H1 (cell line): ENCODE measurements around the gene TMEM17. TPM values are rescaled to one million over a fixed set of nuclear protein-coding genes. Genes with fewer than 3 reads are reported as not detected.
A peak's percentile ranks its signal among the peaks of the same experiment; 100 is the strongest.

Source experiments
- CTCF ChIA-PET: fragments of 300-600 bp; sonication (Branson Sonifier 250); formaldehyde crosslinking; loops from one replicate; lab custom pipeline; 2021; ENCODE audit not compliant: partially characterized antibody; lab: Charles Lee
- POLR2A ChIA-PET: fragments of 300-600 bp; sonication (Branson Sonifier 250); formaldehyde crosslinking; loops from one replicate; lab custom pipeline; 2021; ENCODE audit warnings: inconsistent platforms; ENCODE audit not compliant: partially characterized antibody; lab: Charles Lee
- DNase-seq, 2 experiments: peaks; one replicate each; pipeline versions ENCODE4 v3.0.0 to v3.0.0-alpha.2; 2010 to 2022; ENCODE audit warnings: low spot score in 2 of 2, low read depth in 1 of 2, mixed read lengths in 1 of 2
- FAIRE-seq: peaks from 2 replicates; lab custom pipeline; 2011; peaks lifted over from hg19 to GRCh38; lab: Jason Lieb, UNC
- H2AFZ ChIP-seq: 2 replicates; pipeline ENCODE4 v1.8.1; 2012; ENCODE audit warnings: low read length, inconsistent platforms
- H2AK5ac ChIP-seq: 2 replicates; pipeline ENCODE4 v1.6.1; 2013; ENCODE audit warnings: low read depth, low read length
- H2BK120ac ChIP-seq: replicated peaks from 2 replicates; pipeline ENCODE3; 2013; ENCODE audit warnings: low read depth, low read length, inconsistent platforms
- H2BK12ac ChIP-seq: 2 replicates; pipeline ENCODE4 v1.6.1; 2013; ENCODE audit warnings: low read depth, low read length
- H2BK15ac ChIP-seq: 2 replicates; pipeline ENCODE4 v1.6.1; 2013; ENCODE audit warnings: low read length
- H2BK20ac ChIP-seq: 2 replicates; pipeline ENCODE4 v1.6.1; 2013; ENCODE audit warnings: low read length
- H2BK5ac ChIP-seq: 2 replicates; pipeline ENCODE4 v1.6.1; 2013; ENCODE audit warnings: low read depth, low read length
- H3K14ac ChIP-seq: 2 replicates; pipeline ENCODE4 v1.6.1; 2013; ENCODE audit warnings: inconsistent platforms; ENCODE audit not compliant: insufficient read length
- H3K18ac ChIP-seq: 2 replicates; pipeline ENCODE4 v1.6.1; 2013; ENCODE audit warnings: low read length; ENCODE audit errors: extremely low read depth
- H3K23ac ChIP-seq: 2 replicates; pipeline ENCODE4 v1.6.1; 2013; ENCODE audit warnings: inconsistent platforms; ENCODE audit not compliant: insufficient read length
- H3K23me2 ChIP-seq: 2 replicates; pipeline ENCODE4 v1.6.1; 2013; ENCODE audit warnings: low read depth, low read length
- H3K27ac ChIP-seq: 2 replicates; pipeline ENCODE4 v1.6.1; 2011; ENCODE audit warnings: low read depth, low read length, inconsistent platforms
- H3K27me3 ChIP-seq, 4 experiments: replicated peaks in 1 of 4; 1 replicate in 1 of 4; 2 replicates in 3 of 4; pipeline versions ENCODE4 v1.6.1 to v1.8.1; 2011 to 2013; ENCODE audit warnings: low read length in 3 of 4, mild to moderate bottlenecking in 3 of 4, inconsistent platforms in 2 of 4, mixed read lengths in 2 of 4, moderate library complexity in 1 of 4; ENCODE audit not compliant: control insufficient read depth in 3 of 4, insufficient read depth in 3 of 4; ENCODE audit errors: extremely low read depth in 1 of 4
- H3K36me3 ChIP-seq, 4 experiments: 2 replicates each; pipeline versions ENCODE4 v1.6.1 to v1.8.1; 2011 to 2013; ENCODE audit warnings: mild to moderate bottlenecking in 4 of 4, low read length in 3 of 4, moderate library complexity in 2 of 4, control low read depth in 1 of 4, inconsistent platforms in 1 of 4; ENCODE audit not compliant: insufficient read depth in 4 of 4, control insufficient read depth in 2 of 4
- H3K4ac ChIP-seq: replicated peaks from 2 replicates; pipeline ENCODE3; 2013; ENCODE audit warnings: low read length, low read depth, mixed read lengths, inconsistent platforms; ENCODE audit not compliant: insufficient read length
- H3K4me1 ChIP-seq, 4 experiments: replicated peaks in 1 of 4; 1 replicate in 1 of 4; 2 replicates in 3 of 4; pipeline versions ENCODE4 v1.6.1 to v1.8.1; 2011 to 2013; ENCODE audit warnings: low read length in 3 of 4, inconsistent platforms in 2 of 4, mixed read lengths in 1 of 4; ENCODE audit not compliant: insufficient read depth in 4 of 4, control insufficient read depth in 3 of 4
- H3K4me2 ChIP-seq, 2 experiments: 2 replicates each; pipeline versions ENCODE4 v1.6.1 to v1.8.1; 2011 to 2013; ENCODE audit warnings: low read depth in 2 of 2, low read length in 2 of 2, control low read depth in 1 of 2, inconsistent platforms in 1 of 2, mild to moderate bottlenecking in 1 of 2; ENCODE audit not compliant: insufficient read depth in 1 of 2
- H3K4me3 ChIP-seq, 4 experiments: fragments of 200-600, 300-600 bp in 1 of 4; sonication (generic), shearing (Covaris generic), sonication (Bioruptor Twin) in 1 of 4; 2 replicates each; pipeline versions ENCODE4 v1.5.1 to v1.8.1; 2011 to 2016; ENCODE audit warnings: low read length in 4 of 4, low read depth in 3 of 4, control low read depth in 2 of 4, inconsistent platforms in 2 of 4, mild to moderate bottlenecking in 2 of 4, mixed read lengths in 1 of 4, moderate library complexity in 1 of 4; ENCODE audit not compliant: insufficient read depth in 2 of 4; ENCODE audit errors: extremely low read depth in 1 of 4
- H3K56ac ChIP-seq: replicated peaks from 2 replicates; pipeline ENCODE3; 2013; ENCODE audit warnings: low read depth, mild to moderate bottlenecking, mixed read lengths, low read length, inconsistent platforms; ENCODE audit not compliant: insufficient read length
- H3K79me1 ChIP-seq: 2 replicates; pipeline ENCODE4 v1.6.1; 2013; ENCODE audit warnings: low read depth, low read length, control low read depth
- H3K79me2 ChIP-seq, 2 experiments: 2 replicates each; pipeline versions ENCODE4 v1.6.1 to v1.8.1; 2012 to 2013; ENCODE audit warnings: low read length in 2 of 2, mild to moderate bottlenecking in 2 of 2, inconsistent platforms in 1 of 2; ENCODE audit not compliant: insufficient read depth in 2 of 2, control insufficient read depth in 1 of 2
- H3K9ac ChIP-seq, 4 experiments: replicated peaks in 1 of 4; 1 replicate in 1 of 4; 2 replicates in 3 of 4; pipeline versions ENCODE4 v1.6.1 to v1.8.1; 2011 to 2013; ENCODE audit warnings: low read depth in 3 of 4, low read length in 3 of 4, control low read depth in 2 of 4, mild to moderate bottlenecking in 2 of 4, moderate library complexity in 2 of 4, inconsistent platforms in 1 of 4; ENCODE audit errors: extremely low read depth in 1 of 4
- H3K9me3 ChIP-seq, 2 experiments: 2 replicates each; pipeline versions ENCODE4 v1.6.1 to v1.8.1; 2012 to 2013; ENCODE audit warnings: mild to moderate bottlenecking in 2 of 2, moderate library complexity in 2 of 2, control low read depth in 1 of 2, inconsistent platforms in 1 of 2, low read depth in 1 of 2, low read length in 1 of 2, mixed read lengths in 1 of 2; ENCODE audit not compliant: insufficient read depth in 2 of 2
- H4K20me1 ChIP-seq, 2 experiments: replicated peaks in 1 of 2; 2 replicates each; pipeline versions ENCODE3 to v1.8.1; 2011 to 2013; ENCODE audit warnings: inconsistent platforms in 2 of 2, low read length in 2 of 2, mild to moderate bottlenecking in 1 of 2; ENCODE audit not compliant: insufficient read depth in 2 of 2, control insufficient read depth in 1 of 2
- H4K5ac ChIP-seq: 2 replicates; pipeline ENCODE4 v1.6.1; 2013; ENCODE audit warnings: low read length, low read depth, mixed read lengths, inconsistent platforms; ENCODE audit not compliant: insufficient read length
- H4K8ac ChIP-seq: 2 replicates; pipeline ENCODE4 v1.8.0; 2013; ENCODE audit warnings: mild to moderate bottlenecking, moderate library complexity, low read length, inconsistent platforms; ENCODE audit not compliant: insufficient read depth; ENCODE audit errors: extremely low read depth
- H4K91ac ChIP-seq: replicated peaks from 2 replicates; pipeline ENCODE3; 2013; ENCODE audit warnings: low read length, mixed read lengths, inconsistent platforms; ENCODE audit not compliant: insufficient read length
- BCL11A ChIP-seq, 2 experiments: IDR thresholded peaks; one replicate each; pipeline ENCODE4 v1.6.1; 2011; ENCODE audit warnings: low read depth in 2 of 2, low read length in 2 of 2, mild to moderate bottlenecking in 2 of 2
- CBX5 ChIP-seq: fragments of 300-800, 300-1000 bp; sonication (generic); IDR thresholded peaks from 2 replicates; pipeline ENCODE4 v1.7.1; 2016; ENCODE audit warnings: antibody characterized with exemption, low read length, low read depth
- CTCF ChIP-seq, 3 experiments: IDR thresholded peaks; 1 replicate in 2 of 3; 2 replicates in 1 of 3; pipeline versions ENCODE4 v1.5.1 to v1.6.1; 2011; ENCODE audit warnings: low read length in 3 of 3, mild to moderate bottlenecking in 3 of 3, inconsistent platforms in 2 of 3, low read depth in 1 of 3, moderate library complexity in 1 of 3; ENCODE audit not compliant: insufficient read depth in 1 of 3; ENCODE audit errors: control extremely low read depth in 1 of 3
- FOSL1 ChIP-seq: IDR thresholded peaks from 2 replicates; pipeline ENCODE4 v1.6.1; 2011; ENCODE audit warnings: mild to moderate bottlenecking, low read depth, low read length, moderate library complexity; ENCODE audit not compliant: insufficient read depth
- RNF2 ChIP-seq: fragments of 200-900, 300-1000 bp; sonication (generic); IDR thresholded peaks from 2 replicates; pipeline ENCODE4 v1.7.1; 2016; ENCODE audit warnings: borderline replicate concordance, low read depth, mild to moderate bottlenecking, antibody characterized with exemption, low read length; ENCODE audit not compliant: poor library complexity, severe bottlenecking; ENCODE audit errors: missing control alignments
- SAP30 ChIP-seq: fragments of 300-600 bp; sonication (generic); IDR thresholded peaks from 2 replicates; pipeline ENCODE4 v1.7.1; 2012; ENCODE audit warnings: low read length, moderate library complexity, mild to moderate bottlenecking, inconsistent platforms; ENCODE audit not compliant: insufficient read depth, insufficient replicate concordance
- TEAD4 ChIP-seq: IDR thresholded peaks from 2 replicates; pipeline ENCODE4 v1.6.1; 2012; ENCODE audit warnings: low read depth, low read length, inconsistent platforms, mixed read lengths
- WGBS, 2 experiments: shearing (Covaris generic) in 1 of 2; methylation state at CpG; one replicate each; pipeline versions ENCODE4 v1.1.6 to v1.1.7; 2013 to 2015; ENCODE audit warnings: low lambda C conversion rate in 2 of 2, mixed read lengths in 2 of 2, inconsistent platforms in 1 of 2, low coverage in 1 of 2, missing lambda C conversion rate in 1 of 2; ENCODE audit not compliant: insufficient replicate concordance in 2 of 2, insufficient coverage in 1 of 2, insufficient read length in 1 of 2; ENCODE audit errors: extremely low coverage in 1 of 2, missing lambda C conversion rate in 1 of 2; 5-methylcytosine and 5-hydroxymethylcytosine counted together
- polyA plus RNA-seq, 7 experiments: library from polyadenylated mRNA; depleted of rRNA in 3 of 7; stranded (reverse) in 5 of 7; unstranded in 2 of 7; fragments of >200 nt in 5 of 7; fragments of 200-250 nt in 2 of 7; gene quantifications; 1 replicate in 5 of 7; 2 replicates in 1 of 7; 4 replicates in 1 of 7; pipeline versions ENCODE4 v1.2.1 to v1.2.3, GENCODE V29; 2011 to 2013; ENCODE audit warnings: missing spikeins in 2 of 7, mixed read lengths in 2 of 7
- total RNA-seq: library from RNA; stranded (reverse); fragmentation: NEBNext Ultra II Directional; extraction: Animal tissue kit (Norgen Biotek cat#: 25700); gene quantifications from 2 replicates; pipeline ENCODE4 v1.2.1, GENCODE V29; 2021

The TMEM17 gene
- total and polyA plus RNA-seq, 2 of the 8 experiments (the other 6 are each of a cell fraction or from before 2014, with no cell fraction given): 0.69 to 1.2 TPM

GRCh38 chr2:62456721-62457539 lies 49.1 kb downstream of the TMEM17 start:
- WGBS, 2 experiments: 11% methylated on average over 52 of the region's 52 CpGs; no CpG with 5 or more reads in 1 of the 2 experiments
- H3K23ac ChIP-seq: no peak overlapping the region
- H3K79me2 ChIP-seq: no peaks in the 10 kb centered on the region
- no peaks in the 10 kb centered on the region for H3K36me3 ChIP-seq
- H3K9ac ChIP-seq: peak overlapping the region in 3 of 4 experiments; percentile 51 to 64 (median 62); a peak in 5 of 7 replicates
- peaks cover 5 to 9% (median 7%) of the 10 kb centered on the region in 4 experiments for H3K4me1 ChIP-seq
- no peak for FAIRE-seq
- H3K56ac ChIP-seq: peak overlapping the region; percentile 5
- H2BK120ac ChIP-seq: no peak overlapping the region
- POLR2A ChIA-PET: interaction anchor here (0.6 to 1.4 kb wide), 8 partner anchors 9 to 597 kb away, joined by 3 to 4 read pairs (median 3); no protein-coding TSS in a partner anchor
- peak overlapping the region; percentile 64 for H4K5ac ChIP-seq
- no peak overlapping the region for H2AK5ac ChIP-seq
- peak overlapping the region; percentile 22 to 61 (median 46) for H3K4me3 ChIP-seq
- DNase-seq: peak; percentile 44 to 99
- H4K8ac ChIP-seq: peak overlapping the region; percentile 96; the same call in 1 of the 2 replicates
- H2BK15ac ChIP-seq: peak overlapping the region; percentile 68; the same call in 1 of the 2 replicates
- H3K79me1 ChIP-seq: no peaks in the 10 kb centered on the region
- no peak overlapping the region; the same call in 1 of the 2 replicates for H2BK5ac ChIP-seq
- H4K20me1 ChIP-seq: no peaks in the 10 kb centered on the region
- H3K9me3 ChIP-seq: no peaks in the 10 kb centered on the region
- peak overlapping the region; percentile 77; the same call in 1 of the 2 replicates for H2BK20ac ChIP-seq
- CTCF ChIA-PET: interaction anchor here (0.5 to 5.1 kb wide), 80 partner anchors 9 to 1030 kb away, joined by 3 to 134 read pairs (median 4); partner anchors contain the start of genes EHBP1 and TMEM17
- peak overlapping the region; percentile 77 for H2AFZ ChIP-seq
- peak overlapping the region; percentile 98 for H3K18ac ChIP-seq
- peaks cover 4% of the 10 kb centered on the region; the same call in 1 of the 2 replicates for H3K23me2 ChIP-seq
- peak overlapping the region; percentile 61 for H3K4ac ChIP-seq
- H4K91ac ChIP-seq: peak overlapping the region; percentile 94
- H3K27ac ChIP-seq: no peak overlapping the region
- peak overlapping the region; percentile 28 to 76 for H3K4me2 ChIP-seq
- peak overlapping the region; percentile 91 for H2BK12ac ChIP-seq
- H3K27me3 ChIP-seq: peaks cover 0 to 6% (median 0%) of the 10 kb centered on the region in 4 experiments; a peak in 3 of 7 replicates
- H3K14ac ChIP-seq: no peak overlapping the region
- TF ChIP-seq CBX5: no peak
- peak; percentile 80 to 91 (median 90) for TF ChIP-seq CTCF (IDR thresholded peaks at IDR 0.05; ENCODE audit: control extremely low read depth in 1 of 3, insufficient read depth in 1 of 3, low read depth in 1 of 3, low read length in 3 of 3)
- no peak for TF ChIP-seq TEAD4
- TF ChIP-seq RNF2: no peak
- no peak for TF ChIP-seq BCL11A (IDR thresholded peaks at IDR 0.05; ENCODE audit: low read depth in 2 of 2, low read length in 2 of 2)
- TF ChIP-seq SAP30: no peak
- TF ChIP-seq FOSL1: no peak
